Measurements from ENCODE around the gene EGR4. TPM values are rescaled to one million over a fixed set of nuclear protein-coding genes. Genes with fewer than 3 reads are reported as not detected.
A peak's percentile ranks its signal among the peaks of the same experiment; 100 is the strongest.

Gene EGR4
- total RNA-seq, 2 donors from 2014 or later = 0.16 TPM; not detected in 1

DNA sequence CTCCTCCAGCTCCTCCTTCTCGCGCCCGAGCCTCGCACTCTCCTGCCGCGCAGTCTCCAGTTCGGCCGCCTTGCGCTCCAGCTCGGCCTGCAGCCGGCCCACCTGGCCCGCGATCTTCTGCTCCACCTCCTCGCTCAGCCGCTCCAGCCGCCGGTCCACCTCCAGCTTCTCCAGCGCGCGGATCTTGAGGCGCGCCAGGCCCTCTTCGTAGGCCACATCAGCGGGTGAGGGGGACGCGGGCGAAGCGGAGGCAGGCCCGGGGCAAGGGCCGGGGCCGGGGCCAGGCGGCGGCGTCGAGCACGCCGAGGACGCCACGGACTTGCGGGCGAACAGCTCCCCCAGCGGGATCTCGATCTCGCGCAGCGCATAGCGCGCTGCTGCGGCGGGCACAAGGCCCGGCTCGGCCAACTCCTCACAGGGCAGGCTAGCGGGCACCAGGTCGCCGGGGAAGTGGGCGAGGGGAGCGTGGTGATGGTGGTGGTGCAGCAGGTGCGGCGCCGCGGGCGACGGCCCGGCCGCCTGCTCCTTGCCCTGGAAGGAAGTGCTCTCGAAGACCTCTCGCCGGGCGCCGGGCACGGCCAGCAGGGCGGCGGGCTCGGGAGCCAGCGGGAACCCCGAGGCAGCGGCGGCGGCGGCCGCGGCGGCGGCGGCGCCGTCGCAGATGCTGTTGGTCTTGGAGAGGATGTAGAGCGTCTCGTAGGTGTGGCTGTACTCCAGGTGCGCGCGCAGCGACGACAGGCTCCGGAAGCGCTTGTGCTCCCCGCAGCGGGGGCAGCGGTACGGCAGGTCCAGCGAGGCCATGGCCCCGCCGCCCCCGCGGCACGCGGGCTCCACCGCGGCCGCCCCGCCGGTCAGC is 24.3 kb downstream of the EGR4 start:
- DNase-seq (ENCODE audit: low spot score) = no peak
- Histone ChIP-seq H3K9me3 (no peaks in the 10 kb centered on the region), H3K4me3 (peak overlapping the region in 1 of 2 donors; percentile 9), H3K36me3 (no peaks in the 10 kb centered on the region), H3K27ac (no peak overlapping the region), H3K4me1 (peaks cover 0 to 7% of the 10 kb centered on the region in 2 donors), H3K27me3 (peaks cover 0 to 2% of the 10 kb centered on the region in 2 donors)
- TF ChIP-seq, protein P1, sequence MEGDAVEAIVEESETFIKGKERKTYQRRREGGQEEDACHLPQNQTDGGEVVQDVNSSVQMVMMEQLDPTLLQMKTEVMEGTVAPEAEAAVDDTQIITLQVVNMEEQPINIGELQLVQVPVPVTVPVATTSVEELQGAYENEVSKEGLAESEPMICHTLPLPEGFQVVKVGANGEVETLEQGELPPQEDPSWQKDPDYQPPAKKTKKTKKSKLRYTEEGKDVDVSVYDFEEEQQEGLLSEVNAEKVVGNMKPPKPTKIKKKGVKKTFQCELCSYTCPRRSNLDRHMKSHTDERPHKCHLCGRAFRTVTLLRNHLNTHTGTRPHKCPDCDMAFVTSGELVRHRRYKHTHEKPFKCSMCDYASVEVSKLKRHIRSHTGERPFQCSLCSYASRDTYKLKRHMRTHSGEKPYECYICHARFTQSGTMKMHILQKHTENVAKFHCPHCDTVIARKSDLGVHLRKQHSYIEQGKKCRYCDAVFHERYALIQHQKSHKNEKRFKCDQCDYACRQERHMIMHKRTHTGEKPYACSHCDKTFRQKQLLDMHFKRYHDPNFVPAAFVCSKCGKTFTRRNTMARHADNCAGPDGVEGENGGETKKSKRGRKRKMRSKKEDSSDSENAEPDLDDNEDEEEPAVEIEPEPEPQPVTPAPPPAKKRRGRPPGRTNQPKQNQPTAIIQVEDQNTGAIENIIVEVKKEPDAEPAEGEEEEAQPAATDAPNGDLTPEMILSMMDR (IDR thresholded peaks at IDR 0.05) = no peak

DNA sequence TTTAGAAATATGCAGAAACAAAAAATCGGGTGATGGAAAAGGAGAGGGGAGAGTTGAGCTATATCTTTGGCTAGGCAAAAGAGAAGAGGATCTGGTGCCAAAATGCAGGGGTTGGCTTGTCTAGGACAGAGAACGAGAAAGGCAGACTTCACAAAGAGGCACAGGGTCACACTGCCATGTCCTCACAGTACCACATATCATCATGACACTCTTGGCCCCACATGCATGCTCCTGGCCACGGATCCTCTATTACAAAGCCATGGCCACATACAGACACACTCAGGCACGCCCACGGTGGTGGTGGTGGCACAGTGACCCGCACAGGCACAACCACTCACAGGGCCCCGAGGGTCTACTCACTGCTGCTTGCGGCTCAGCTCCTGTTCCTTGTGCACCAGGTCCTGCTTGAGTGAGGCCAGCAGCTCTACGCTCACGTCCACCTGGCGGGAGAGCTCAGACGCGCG is 24.9 kb downstream of the EGR4 start:
- TF ChIP-seq, protein P1 (IDR thresholded peaks at IDR 0.05) = no peak
- H3K4me3 ChIP-seq = peak overlapping the region in 1 of 2 donors; percentile 9
- peaks cover 0 to 7% of the 10 kb centered on the region in 2 donors for H3K4me1 ChIP-seq
- H3K36me3 ChIP-seq = no peaks in the 10 kb centered on the region
- DNase-seq (ENCODE audit: low spot score) = no peak
- peaks cover 0 to 2% of the 10 kb centered on the region in 2 donors for H3K27me3 ChIP-seq
- H3K27ac ChIP-seq = no peak overlapping the region
- no peaks in the 10 kb centered on the region for H3K9me3 ChIP-seq

DNA sequence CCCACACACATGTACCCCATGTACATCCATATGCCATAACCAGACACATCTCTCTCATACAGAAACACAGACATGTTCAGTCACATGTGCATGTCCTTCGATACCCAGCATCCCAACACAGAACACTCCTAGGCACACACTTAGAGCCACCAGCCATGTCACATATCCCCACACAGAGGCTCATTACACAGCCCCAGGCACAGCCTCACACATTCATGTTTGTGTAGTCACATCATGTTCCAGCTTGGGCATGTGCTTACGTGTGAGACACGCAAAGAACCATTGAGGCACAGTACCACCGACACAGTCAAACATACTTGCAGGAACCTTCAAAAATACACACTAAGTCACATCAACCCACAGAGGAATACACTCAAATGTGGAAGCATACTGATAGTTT is 26.3 kb downstream of the EGR4 start:
- no peak for DNase-seq (ENCODE audit: low spot score)
- H3K27me3 ChIP-seq = peaks cover 0 to 2% of the 10 kb centered on the region in 2 donors
- H3K4me3 ChIP-seq = no peak overlapping the region
- TF ChIP-seq, protein P1 (IDR thresholded peaks at IDR 0.05) = no peak
- peaks cover 0 to 7% of the 10 kb centered on the region in 2 donors for H3K4me1 ChIP-seq
- H3K27ac ChIP-seq = no peak overlapping the region
- H3K36me3 ChIP-seq = no peaks in the 10 kb centered on the region
- no peaks in the 10 kb centered on the region for H3K9me3 ChIP-seq

DNA sequence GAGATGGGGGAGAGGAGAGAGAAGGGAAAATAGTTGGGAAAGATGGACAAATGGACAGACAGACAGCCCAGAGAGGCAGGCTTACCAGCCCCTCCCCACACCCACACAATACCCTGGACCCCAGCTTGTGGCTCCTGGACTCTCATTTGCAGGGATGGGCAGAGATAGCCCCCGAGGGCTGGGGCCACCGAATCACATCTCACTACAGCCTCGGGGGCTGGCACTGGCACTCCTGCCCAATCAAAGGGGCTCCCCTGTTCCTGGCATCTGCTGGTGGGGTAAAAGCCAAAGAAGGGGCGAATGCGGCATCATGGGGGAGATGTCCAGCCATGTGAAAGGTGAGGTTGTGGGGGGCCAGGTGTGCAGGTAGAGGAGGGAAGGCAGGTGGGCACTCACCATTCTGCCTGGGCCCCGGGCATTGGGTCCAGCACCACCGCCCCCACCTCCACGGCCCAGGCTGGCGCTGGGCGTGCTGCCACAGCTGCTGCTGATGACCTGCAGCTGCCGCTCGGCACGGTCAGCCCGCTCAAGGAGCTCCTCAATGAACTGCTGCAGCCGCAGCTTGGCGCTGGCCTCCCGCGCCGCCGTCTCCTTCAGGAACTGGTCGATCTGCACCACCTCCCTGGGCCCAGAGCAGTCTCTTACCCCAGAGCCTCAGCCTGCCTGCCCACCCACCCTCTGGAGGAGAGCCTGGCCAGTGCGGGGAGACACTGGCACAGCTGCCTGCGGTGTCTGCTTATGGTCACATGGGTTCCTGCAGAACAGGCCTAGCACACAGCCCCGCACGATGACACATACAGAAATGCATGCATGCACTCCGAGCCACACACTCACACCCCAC is 27.1 kb downstream of the EGR4 start:
- Histone ChIP-seq H3K27ac (no peak overlapping the region), H3K9me3 (no peaks in the 10 kb centered on the region), H3K36me3 (no peaks in the 10 kb centered on the region), H3K4me1 (peaks cover 0 to 7% of the 10 kb centered on the region in 2 donors), H3K27me3 (peaks cover 0 to 2% of the 10 kb centered on the region in 2 donors), H3K4me3 (no peak overlapping the region)
- no peak for DNase-seq (ENCODE audit: low spot score)
- TF ChIP-seq, protein P1 (IDR thresholded peaks at IDR 0.05) = no peak

DNA sequence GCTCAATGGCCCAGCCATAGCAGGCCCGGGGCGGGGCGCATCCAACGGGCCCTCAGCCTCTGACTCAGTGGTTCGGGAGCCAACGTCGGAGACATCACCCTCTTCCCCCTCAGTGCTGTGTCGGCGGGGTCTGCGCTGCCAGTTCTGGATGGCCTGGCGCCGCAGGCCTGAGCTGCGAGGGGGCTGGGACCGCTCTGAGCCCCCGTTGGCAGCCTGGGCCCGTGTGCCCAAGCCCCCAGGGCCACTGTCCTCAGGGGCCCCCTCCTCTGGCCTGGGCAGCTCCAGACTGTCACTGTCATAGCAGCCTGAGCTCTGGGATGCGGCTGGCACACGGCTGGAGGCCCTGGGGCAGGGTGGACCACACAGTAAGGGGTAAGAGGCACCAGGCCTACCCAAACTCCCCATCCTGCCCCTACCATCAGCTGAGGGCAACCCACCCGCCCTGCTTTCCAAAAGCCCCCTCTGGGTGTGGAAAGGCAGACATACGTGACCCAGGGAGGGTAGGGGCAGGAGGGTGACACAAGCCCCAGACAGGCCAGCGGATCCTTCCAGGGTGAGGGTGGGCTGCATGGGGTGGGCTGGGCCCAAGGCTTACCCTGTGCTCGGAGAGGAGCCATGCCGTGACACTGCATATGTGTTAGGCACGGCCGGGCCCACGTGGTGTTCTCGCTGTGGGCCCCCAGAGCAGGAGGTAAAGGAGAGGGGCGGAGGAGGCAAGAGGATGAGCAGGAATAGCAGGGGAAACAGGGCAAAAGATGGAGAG is 27.9 kb downstream of the EGR4 start:
- Histone ChIP-seq H3K27me3 (peaks cover 0 to 2% of the 10 kb centered on the region in 2 donors), H3K27ac (no peak overlapping the region), H3K4me3 (no peak overlapping the region), H3K36me3 (no peaks in the 10 kb centered on the region), H3K9me3 (no peaks in the 10 kb centered on the region), H3K4me1 (peaks cover 0 to 7% of the 10 kb centered on the region in 2 donors)
- DNase-seq (ENCODE audit: low spot score) = no peak
- TF ChIP-seq, protein P1 (IDR thresholded peaks at IDR 0.05) = no peak

All from right atrium auricular region (tissue), 2 donors.